Measurements from ENCODE around the gene KRTAP9-3. TPM values are rescaled to one million over a fixed set of nuclear protein-coding genes. Genes with fewer than 3 reads are reported as not detected.
"Not testable (repeated sequence)": the region's sequence is repeated elsewhere in the genome, so short reads cannot be mapped to it uniquely, and the experiment has no call there.

Gene KRTAP9-3
- total RNA-seq (not detected), polyA plus RNA-seq (not detected)

GRCh38 chr17:41232399-41233105 is at the start of gene KRTAP9-3:
Gene KRTAP9-3 (plus strand): TSS chr17:41232449. CDS start chr17:41232502, 53 bp downstream.
- H3K36me3 ChIP-seq; intact Hi-C loops (cut with DNase I); H3K27me3 ChIP-seq; H3K4me3 ChIP-seq; FAIRE-seq; ATAC-seq; H3K9me3 ChIP-seq; DNase-seq; H3K27ac ChIP-seq; H3K4me1 ChIP-seq: not testable (repeated sequence)
- 47 to 48% methylated on average over 1 of the region's 1 CpG for WGBS, 2 donors

GRCh38 chr17:41184480-41184961 is 47.7 kb upstream of the KRTAP9-3 start, which contains the start of gene KRTAP4-1:
Gene KRTAP4-1 (minus strand): TSS chr17:41184911. CDS start chr17:41184854, 57 bp downstream.
- intact Hi-C loops (cut with DNase I): no loop called here
- TF ChIP-seq, protein P1, sequence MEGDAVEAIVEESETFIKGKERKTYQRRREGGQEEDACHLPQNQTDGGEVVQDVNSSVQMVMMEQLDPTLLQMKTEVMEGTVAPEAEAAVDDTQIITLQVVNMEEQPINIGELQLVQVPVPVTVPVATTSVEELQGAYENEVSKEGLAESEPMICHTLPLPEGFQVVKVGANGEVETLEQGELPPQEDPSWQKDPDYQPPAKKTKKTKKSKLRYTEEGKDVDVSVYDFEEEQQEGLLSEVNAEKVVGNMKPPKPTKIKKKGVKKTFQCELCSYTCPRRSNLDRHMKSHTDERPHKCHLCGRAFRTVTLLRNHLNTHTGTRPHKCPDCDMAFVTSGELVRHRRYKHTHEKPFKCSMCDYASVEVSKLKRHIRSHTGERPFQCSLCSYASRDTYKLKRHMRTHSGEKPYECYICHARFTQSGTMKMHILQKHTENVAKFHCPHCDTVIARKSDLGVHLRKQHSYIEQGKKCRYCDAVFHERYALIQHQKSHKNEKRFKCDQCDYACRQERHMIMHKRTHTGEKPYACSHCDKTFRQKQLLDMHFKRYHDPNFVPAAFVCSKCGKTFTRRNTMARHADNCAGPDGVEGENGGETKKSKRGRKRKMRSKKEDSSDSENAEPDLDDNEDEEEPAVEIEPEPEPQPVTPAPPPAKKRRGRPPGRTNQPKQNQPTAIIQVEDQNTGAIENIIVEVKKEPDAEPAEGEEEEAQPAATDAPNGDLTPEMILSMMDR (IDR thresholded peaks at IDR 0.05): no peak
- peak in 1 of 6 donors; percentile 29 for DNase-seq
- no peaks in the 10 kb centered on the region for H3K36me3 ChIP-seq
- H3K4me1 ChIP-seq: no peaks in the 10 kb centered on the region
- no peaks in the 10 kb centered on the region for H3K9me3 ChIP-seq
- no peak within 1 kb of the TSS for H3K4me3 ChIP-seq
- no peak for FAIRE-seq
- no peak within 1 kb of the TSS for H3K27ac ChIP-seq
- 52 to 54% methylated on average over 7 to 9 of the region's 9 CpGs for WGBS, 2 donors
- ATAC-seq: no peak
- no peaks in the 10 kb centered on the region for H3K27me3 ChIP-seq

DNA sequence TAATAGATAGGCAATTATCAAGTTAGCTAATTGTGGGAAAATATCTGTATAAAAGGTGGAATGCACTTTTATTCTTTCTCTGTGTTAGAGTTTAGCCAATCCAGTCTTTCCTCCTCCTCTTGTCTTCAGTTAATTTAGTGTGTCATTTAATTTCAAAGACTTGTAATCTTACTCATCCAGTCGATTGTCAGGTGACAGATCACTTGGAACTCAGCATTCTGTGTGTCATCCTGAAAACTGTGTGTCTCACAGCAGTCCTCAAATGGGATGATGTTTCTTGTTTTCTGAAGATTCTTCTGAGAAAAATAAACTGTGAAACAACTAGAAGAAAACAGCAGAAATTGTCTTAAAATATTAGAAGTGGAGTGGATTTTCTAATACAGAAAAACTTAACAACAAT is 47.2 kb upstream of the KRTAP9-3 start:
- DNase-seq: no peak
- Histone ChIP-seq H3K36me3 (no peaks in the 10 kb centered on the region), H3K9me3 (no peaks in the 10 kb centered on the region), H3K27me3 (no peaks in the 10 kb centered on the region), H3K4me1 (no peaks in the 10 kb centered on the region), H3K27ac (no peak overlapping the region), H3K4me3 (no peak overlapping the region)
- TF ChIP-seq, protein P1 (IDR thresholded peaks at IDR 0.05): no peak
- ATAC-seq: no peak
- no peak for FAIRE-seq
- intact Hi-C loops (cut with DNase I): no loop called here
- 25 to 26% methylated on average over 1 of the region's 1 CpG for WGBS, 2 donors

GRCh38 chr17:41186872-41187271 is 45.4 kb upstream of the KRTAP9-3 start:
- ATAC-seq (no peak), FAIRE-seq (no peak), DNase-seq (no peak)
- no peaks in the 10 kb centered on the region for H3K4me1 ChIP-seq
- H3K36me3 ChIP-seq: no peaks in the 10 kb centered on the region
- H3K9me3 ChIP-seq: no peaks in the 10 kb centered on the region
- no peak overlapping the region for H3K27ac ChIP-seq
- intact Hi-C loops (cut with DNase I): no loop called here
- no peak overlapping the region for H3K4me3 ChIP-seq
- H3K27me3 ChIP-seq: no peaks in the 10 kb centered on the region
- TF ChIP-seq, protein P1 (IDR thresholded peaks at IDR 0.05): no peak
- WGBS, 2 donors: 66 to 70% methylated on average over 2 of the region's 2 CpGs

DNA sequence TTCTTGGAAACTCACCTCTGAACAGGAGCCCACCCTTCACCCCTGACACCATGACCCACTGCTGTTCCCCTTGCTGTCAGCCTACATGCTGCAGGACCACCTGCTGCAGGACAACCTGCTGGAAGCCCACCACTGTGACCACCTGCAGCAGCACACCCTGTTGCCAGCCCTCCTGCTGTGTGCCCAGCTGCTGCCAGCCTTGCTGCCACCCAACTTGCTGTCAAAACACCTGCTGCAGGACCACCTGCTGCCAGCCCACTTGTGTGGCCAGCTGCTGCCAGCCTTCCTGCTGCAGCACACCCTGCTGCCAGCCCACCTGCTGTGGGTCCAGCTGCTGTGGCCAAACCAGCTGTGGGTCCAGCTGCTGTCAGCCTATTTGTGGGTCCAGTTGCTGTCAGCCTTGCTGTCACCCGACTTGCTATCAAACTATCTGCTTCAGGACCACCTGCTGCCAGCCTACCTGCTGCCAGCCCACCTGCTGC is 42.4 kb upstream of the KRTAP9-3 start, which contains the start of gene KRTAP9-1:
KRTAP9-1 (plus strand) TSS at position 51 of the 482 bp plus-strand sequence; CDS start at position 51, 0 bp downstream.
- FAIRE-seq; intact Hi-C loops (cut with DNase I); H3K4me1 ChIP-seq; H3K27ac ChIP-seq; H3K27me3 ChIP-seq; DNase-seq; H3K36me3 ChIP-seq; H3K4me3 ChIP-seq; H3K9me3 ChIP-seq; ATAC-seq: not testable (repeated sequence)
- 56 to 64% methylated on average over 1 of the region's 1 CpG for WGBS, 2 donors

GRCh38 chr17:41190328-41190727 is 41.9 kb upstream of the KRTAP9-3 start:
- H3K9me3 ChIP-seq: no peaks in the 10 kb centered on the region
- no peaks in the 10 kb centered on the region for H3K4me1 ChIP-seq
- no peak overlapping the region for H3K27ac ChIP-seq
- WGBS, 2 donors: 66 to 67% methylated on average over 3 of the region's 3 CpGs
- H3K4me3 ChIP-seq: no peak overlapping the region
- no peaks in the 10 kb centered on the region for H3K27me3 ChIP-seq
- intact Hi-C loops (cut with DNase I): no loop called here
- TF ChIP-seq, protein P1 (IDR thresholded peaks at IDR 0.05): no peak
- FAIRE-seq (no peak), DNase-seq (no peak), ATAC-seq (no peak)
- no peaks in the 10 kb centered on the region for H3K36me3 ChIP-seq

Data from pancreas (tissue), 10 donors.